H1 (cell line): ENCODE results near the gene ACSL3.

ENCODE experiments used
- BACH1 ChIP-seq: IDR thresholded peaks from 2 replicates; pipeline ENCODE4 v1.6.1; 2012; ENCODE audit warnings: low read length, improper control_type of control experiment
- CBX5 ChIP-seq: fragments of 300-800, 300-1000 bp; sonication (generic); IDR thresholded peaks from 2 replicates; pipeline ENCODE4 v1.7.1; 2016; ENCODE audit warnings: antibody characterized with exemption, low read length, low read depth
- CEBPB ChIP-seq: IDR thresholded peaks from 2 replicates; pipeline ENCODE4 v1.6.1; 2012; ENCODE audit warnings: low read depth, low read length
- EZH2 ChIP-seq: fragments of 200-600 bp; sonication (generic); IDR thresholded peaks from 2 replicates; pipeline ENCODE4 v1.7.1; 2012; ENCODE audit warnings: low read depth, mild to moderate bottlenecking, moderate library complexity, low read length, inconsistent platforms; ENCODE audit not compliant: severe bottlenecking
- MAFK ChIP-seq: IDR thresholded peaks from 2 replicates; pipeline ENCODE4 v1.6.1; 2012; ENCODE audit warnings: low read depth, mild to moderate bottlenecking, improper control_type of control experiment, low read length
- POLR2A ChIP-seq, 2 experiments: IDR thresholded peaks; 1 replicate in 1 of 2; 2 replicates in 1 of 2; pipeline ENCODE4 v1.6.1; 2011; ENCODE audit warnings: low read depth in 2 of 2, low read length in 2 of 2, mild to moderate bottlenecking in 2 of 2; ENCODE audit errors: control extremely low read depth in 1 of 2
- RFX5 ChIP-seq: IDR thresholded peaks from 2 replicates; pipeline ENCODE4 v1.6.1; 2011; ENCODE audit warnings: low read depth, low read length, improper control_type of control experiment, borderline replicate concordance
- TAF1 ChIP-seq: IDR thresholded peaks from 2 replicates; pipeline ENCODE4 v1.6.1; 2011; ENCODE audit warnings: mild to moderate bottlenecking, low read depth, low read length
- YY1 ChIP-seq: IDR thresholded peaks from 2 replicates; pipeline ENCODE4 v1.6.1; 2011; ENCODE audit warnings: low read depth, mild to moderate bottlenecking, low read length
- TF ChIP-seq, protein P1 (sequence below), 3 experiments: IDR thresholded peaks; 1 replicate in 2 of 3; 2 replicates in 1 of 3; pipeline versions ENCODE4 v1.5.1 to v1.6.1; 2011; ENCODE audit warnings: low read length in 3 of 3, mild to moderate bottlenecking in 3 of 3, inconsistent platforms in 2 of 3, low read depth in 1 of 3, moderate library complexity in 1 of 3; ENCODE audit not compliant: insufficient read depth in 1 of 3; ENCODE audit errors: control extremely low read depth in 1 of 3

DNA sequence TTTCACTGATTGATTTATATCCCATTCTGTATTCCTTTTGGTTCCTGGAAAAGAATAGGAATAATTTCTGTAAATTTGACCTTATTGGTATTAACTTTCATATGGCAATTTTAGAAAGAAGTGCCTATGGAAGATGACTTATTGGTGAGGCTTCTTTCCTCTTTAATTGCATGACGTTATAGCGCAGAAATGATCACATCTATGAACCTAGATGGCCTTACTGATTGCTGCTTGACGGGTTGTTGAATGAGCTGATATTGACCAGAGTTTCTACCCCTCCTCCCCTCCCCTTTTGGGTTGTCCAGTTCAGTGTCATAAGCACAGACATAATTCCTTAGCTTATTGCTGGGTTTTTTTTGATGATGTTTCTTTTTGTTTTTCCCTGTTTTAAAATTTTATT lies 14.6 kb downstream of the ACSL3 start:
- no peak for TF ChIP-seq RFX5
- TF ChIP-seq, protein P1, sequence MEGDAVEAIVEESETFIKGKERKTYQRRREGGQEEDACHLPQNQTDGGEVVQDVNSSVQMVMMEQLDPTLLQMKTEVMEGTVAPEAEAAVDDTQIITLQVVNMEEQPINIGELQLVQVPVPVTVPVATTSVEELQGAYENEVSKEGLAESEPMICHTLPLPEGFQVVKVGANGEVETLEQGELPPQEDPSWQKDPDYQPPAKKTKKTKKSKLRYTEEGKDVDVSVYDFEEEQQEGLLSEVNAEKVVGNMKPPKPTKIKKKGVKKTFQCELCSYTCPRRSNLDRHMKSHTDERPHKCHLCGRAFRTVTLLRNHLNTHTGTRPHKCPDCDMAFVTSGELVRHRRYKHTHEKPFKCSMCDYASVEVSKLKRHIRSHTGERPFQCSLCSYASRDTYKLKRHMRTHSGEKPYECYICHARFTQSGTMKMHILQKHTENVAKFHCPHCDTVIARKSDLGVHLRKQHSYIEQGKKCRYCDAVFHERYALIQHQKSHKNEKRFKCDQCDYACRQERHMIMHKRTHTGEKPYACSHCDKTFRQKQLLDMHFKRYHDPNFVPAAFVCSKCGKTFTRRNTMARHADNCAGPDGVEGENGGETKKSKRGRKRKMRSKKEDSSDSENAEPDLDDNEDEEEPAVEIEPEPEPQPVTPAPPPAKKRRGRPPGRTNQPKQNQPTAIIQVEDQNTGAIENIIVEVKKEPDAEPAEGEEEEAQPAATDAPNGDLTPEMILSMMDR (IDR thresholded peaks at IDR 0.05; ENCODE audit: control extremely low read depth in 1 of 3, insufficient read depth in 1 of 3, low read depth in 1 of 3, low read length in 3 of 3): no peak
- no peak for TF ChIP-seq EZH2
- no peak for TF ChIP-seq MAFK
- no peak for TF ChIP-seq CBX5
- TF ChIP-seq CEBPB: no peak
- TF ChIP-seq POLR2A (IDR thresholded peaks at IDR 0.05; ENCODE audit: control extremely low read depth in 1 of 2, low read depth in 2 of 2, low read length in 2 of 2): no peak
- TF ChIP-seq BACH1: no peak
- no peak for TF ChIP-seq YY1
- TF ChIP-seq TAF1: no peak
